Measurements from ENCODE around the gene CDKN2AIPNL. TPM values are rescaled to one million over a fixed set of nuclear protein-coding genes. Genes with fewer than 3 reads are reported as not detected.

Gene CDKN2AIPNL
- total RNA-seq, 2 donors from 2014 or later: 51.8 to 62.0 TPM

GRCh38 chr5:134417707-134418106, 6.0 kb upstream of the CDKN2AIPNL start:
- H3K27me3 ChIP-seq (ENCODE audit: control insufficient read depth, insufficient read depth, low read length, poor library complexity, severe bottlenecking): no peaks in the 10 kb centered on the region
- H3K36me3 ChIP-seq (ENCODE audit: control insufficient read depth, insufficient read depth, low read length): no peaks in the 10 kb centered on the region
- no peak overlapping the region for H3K9ac ChIP-seq (ENCODE audit: extremely low read depth, low read length, poor library complexity, severe bottlenecking)
- H3K27me3 Mint-ChIP-seq (ENCODE audit: insufficient read depth): no peaks in the 10 kb centered on the region
- H3K4me1 Mint-ChIP-seq: peaks cover 17% of the 10 kb centered on the region
- H3K36me3 Mint-ChIP-seq (ENCODE audit: low read depth): no peaks in the 10 kb centered on the region
- H3K9me3 Mint-ChIP-seq: peaks cover 6% of the 10 kb centered on the region
- H3K4me1 ChIP-seq (ENCODE audit: control insufficient read depth, insufficient read depth, low read length): no peaks in the 10 kb centered on the region
- peaks cover 9% of the 10 kb centered on the region for H3K9me3 ChIP-seq (ENCODE audit: control insufficient read depth, low read length)
- H3K4me3 Mint-ChIP-seq: no peak overlapping the region
- DNase-seq: no peak
- no peak overlapping the region for H3K4me3 ChIP-seq (ENCODE audit: low read length)
- H3K27ac Mint-ChIP-seq: no peak overlapping the region
- TF ChIP-seq CTCF (conservative IDR thresholded peaks at IDR 0.05): no peak
- H3K27ac ChIP-seq (ENCODE audit: low read depth, low read length): no peak overlapping the region

- no peak for DNase-seq
- 93 to 100% methylated on average over 2 of the region's 2 CpGs for WGBS, 2 experiments (ENCODE audit: insufficient coverage in 1 of 2, insufficient read length in 1 of 2)
- peaks cover 34% of the 10 kb centered on the region for H3K4me1 Mint-ChIP-seq
- no peak overlapping the region for H3K4me3 ChIP-seq (ENCODE audit: low read length)
- H3K36me3 Mint-ChIP-seq (ENCODE audit: low read depth): peaks cover 9% of the 10 kb centered on the region
- H3K9me3 Mint-ChIP-seq: no peaks in the 10 kb centered on the region
- no peak overlapping the region for H3K4me3 Mint-ChIP-seq
- no peak for TF ChIP-seq CTCF (conservative IDR thresholded peaks at IDR 0.05)
- H3K27me3 Mint-ChIP-seq (ENCODE audit: insufficient read depth): no peaks in the 10 kb centered on the region
- peaks cover 13% of the 10 kb centered on the region for H3K36me3 ChIP-seq (ENCODE audit: control insufficient read depth, insufficient read depth, low read length)
- H3K27ac Mint-ChIP-seq: no peak overlapping the region
- H3K9ac ChIP-seq (ENCODE audit: extremely low read depth, low read length, poor library complexity, severe bottlenecking): no peak overlapping the region
- H3K27me3 ChIP-seq (ENCODE audit: control insufficient read depth, insufficient read depth, low read length, poor library complexity, severe bottlenecking): no peaks in the 10 kb centered on the region
- no peaks in the 10 kb centered on the region for H3K9me3 ChIP-seq (ENCODE audit: control insufficient read depth, low read length)
- no peak overlapping the region for H3K27ac ChIP-seq (ENCODE audit: low read depth, low read length)
- peaks cover 7% of the 10 kb centered on the region for H3K4me1 ChIP-seq (ENCODE audit: control insufficient read depth, insufficient read depth, low read length)
Observed at GRCh38 chr5:134413046-134413445, 1.4 kb upstream of the CDKN2AIPNL start.

GRCh38 chr5:134411228-134411545, 494 bp downstream of the CDKN2AIPNL start:
- no peaks in the 10 kb centered on the region for H3K9me3 Mint-ChIP-seq
- peak overlapping the region; percentile 92 for H3K4me3 Mint-ChIP-seq
- H3K4me1 Mint-ChIP-seq: peaks cover 34% of the 10 kb centered on the region
- peak overlapping the region; percentile 65 for H3K9ac ChIP-seq (ENCODE audit: extremely low read depth, low read length, poor library complexity, severe bottlenecking)
- DNase-seq: no peak
- no peaks in the 10 kb centered on the region for H3K27me3 Mint-ChIP-seq (ENCODE audit: insufficient read depth)
- peaks cover 7% of the 10 kb centered on the region for H3K4me1 ChIP-seq (ENCODE audit: control insufficient read depth, insufficient read depth, low read length)
- H3K4me3 ChIP-seq (ENCODE audit: low read length): peak overlapping the region; percentile 97
- H3K27me3 ChIP-seq (ENCODE audit: control insufficient read depth, insufficient read depth, low read length, poor library complexity, severe bottlenecking): no peaks in the 10 kb centered on the region
- peaks cover 13% of the 10 kb centered on the region for H3K36me3 ChIP-seq (ENCODE audit: control insufficient read depth, insufficient read depth, low read length)
- H3K27ac Mint-ChIP-seq: peak overlapping the region; percentile 86
- peaks cover 18% of the 10 kb centered on the region for H3K36me3 Mint-ChIP-seq (ENCODE audit: low read depth)
- 4 to 17% methylated on average over 5 to 9 of the region's 9 CpGs for WGBS, 2 experiments (ENCODE audit: insufficient coverage in 1 of 2, insufficient read length in 1 of 2)
- no peak for TF ChIP-seq CTCF (conservative IDR thresholded peaks at IDR 0.05)
- no peaks in the 10 kb centered on the region for H3K9me3 ChIP-seq (ENCODE audit: control insufficient read depth, low read length)
- H3K27ac ChIP-seq (ENCODE audit: low read depth, low read length): no peak overlapping the region
